SK-N-SH (cell line): ENCODE measurements around the gene TNRC6A. TPM values are rescaled to one million over a fixed set of nuclear protein-coding genes. Genes with fewer than 3 reads are reported as not detected.

Experiments
- CTCF ChIA-PET: fragments of 300-600, 350-600 bp; formaldehyde crosslinking; extraction: SDS; loops from one replicate; lab custom pipeline; 2021; lab: Yijun Ruan, JAX
- POLR2A ChIA-PET: fragments of 350-600 bp; sonication (Branson Sonifier 250); formaldehyde crosslinking; extraction: SDS; loops from one replicate; lab custom pipeline; 2020; ENCODE audit warnings: antibody characterized with exemption, inconsistent platforms; lab: Yijun Ruan, JAX
- DNase-seq: peaks from one replicate; pipeline ENCODE4 v3.0.0; 2012
- H2AFZ ChIP-seq: fragments of 200-600 bp; sonication (generic); 2 replicates; pipeline ENCODE4 v1.8.1; 2016; ENCODE audit warnings: antibody characterized with exemption, mild to moderate bottlenecking, low read depth
- H3F3A ChIP-seq: fragments of 200-600 bp; sonication (generic); replicated peaks from 2 replicates; pipeline ENCODE3; 2016; ENCODE audit warnings: antibody characterized with exemption, mild to moderate bottlenecking; ENCODE audit not compliant: insufficient read depth
- H3K27ac ChIP-seq, 2 experiments: fragments of 200-500 bp in 1 of 2; fragments of 200-600 bp in 1 of 2; sonication (Bioruptor generic) in 1 of 2; sonication (generic), shearing (Covaris generic) in 1 of 2; 2 replicates each; pipeline versions ENCODE4 v1.5.1 to v1.6.1; 2014 to 2016; ENCODE audit warnings: low read depth in 2 of 2, inconsistent platforms in 1 of 2, low read length in 1 of 2, mild to moderate bottlenecking in 1 of 2, mixed read lengths in 1 of 2
- H3K27me3 ChIP-seq: fragments of 200-600 bp; sonication (generic), shearing (Covaris generic); 2 replicates; pipeline ENCODE4 v1.6.1; 2016; ENCODE audit warnings: mixed run types; ENCODE audit not compliant: insufficient read depth
- H3K36me3 ChIP-seq, 2 experiments: fragments of 200-500 bp in 1 of 2; fragments of 200-600 bp in 1 of 2; sonication (Bioruptor generic) in 1 of 2; sonication (generic) in 1 of 2; replicated peaks in 1 of 2; 2 replicates each; pipeline versions ENCODE3 to v1.5.1; 2014 to 2016; ENCODE audit warnings: low read length in 1 of 2, mild to moderate bottlenecking in 1 of 2; ENCODE audit not compliant: insufficient read depth in 2 of 2, control insufficient read depth in 1 of 2
- H3K4me1 ChIP-seq, 2 experiments: fragments of 200-500 bp in 1 of 2; fragments of 200-600 bp in 1 of 2; sonication (Bioruptor generic) in 1 of 2; sonication (generic), shearing (Covaris generic) in 1 of 2; 2 replicates each; pipeline versions ENCODE4 v1.5.1 to v1.6.1; 2014 to 2016; ENCODE audit warnings: low read depth in 1 of 2, low read length in 1 of 2, mixed run types in 1 of 2; ENCODE audit not compliant: insufficient read depth in 2 of 2, control insufficient read depth in 1 of 2
- H3K4me2 ChIP-seq: fragments of 200-600 bp; sonication (generic), shearing (Covaris generic); 2 replicates; pipeline ENCODE4 v1.6.1; 2017; ENCODE audit warnings: mixed run types
- H3K4me3 ChIP-seq, 2 experiments: fragments of 200-500 bp in 1 of 2; fragments of 200-600 bp in 1 of 2; sonication (Bioruptor generic) in 1 of 2; sonication (generic), shearing (Covaris generic) in 1 of 2; 2 replicates each; pipeline versions ENCODE4 v1.5.1 to v1.8.1; 2014 to 2016; ENCODE audit warnings: low read depth in 2 of 2, inconsistent platforms in 1 of 2, low read length in 1 of 2, mild to moderate bottlenecking in 1 of 2, mixed read lengths in 1 of 2, moderate library complexity in 1 of 2
- H3K79me2 ChIP-seq: fragments of 200-600 bp; sonication (generic); 2 replicates; pipeline ENCODE4 v1.8.1; 2017; ENCODE audit warnings: mild to moderate bottlenecking; ENCODE audit not compliant: insufficient read depth
- H3K9ac ChIP-seq: fragments of 200-600 bp; sonication (generic); 2 replicates; pipeline ENCODE4 v1.6.1; 2017; ENCODE audit warnings: mixed run types
- H3K9me2 ChIP-seq: fragments of 200-600 bp; sonication (generic); 2 replicates; pipeline ENCODE4 v1.6.1; 2017; ENCODE audit warnings: mixed run types
- H3K9me3 ChIP-seq: fragments of 200-600 bp; sonication (generic); 2 replicates; pipeline ENCODE4 v1.6.1; 2017; ENCODE audit warnings: mixed run types, mild to moderate bottlenecking, moderate library complexity
- H4K20me1 ChIP-seq: fragments of 200-600 bp; sonication (generic); 2 replicates; pipeline ENCODE4 v1.6.1; 2017; ENCODE audit warnings: mild to moderate bottlenecking, mixed run types; ENCODE audit not compliant: insufficient read depth
- CHD2 ChIP-seq: fragments of 150-350 bp; IDR thresholded peaks from 2 replicates; pipeline ENCODE4 v1.6.1; 2018; ENCODE audit warnings: low read length; ENCODE audit not compliant: partially characterized antibody
- CTCF ChIP-seq: fragments of 200-600 bp; sonication (generic); IDR thresholded peaks from 2 replicates; pipeline ENCODE4 v1.6.1; 2017; ENCODE audit warnings: antibody characterized with exemption, mild to moderate bottlenecking, moderate library complexity
- FOSL2 ChIP-seq: IDR thresholded peaks from 2 replicates; pipeline ENCODE4 v1.4.0; 2012; ENCODE audit warnings: low read depth, mild to moderate bottlenecking, moderate library complexity, borderline replicate concordance
- FOXJ3 ChIP-seq: sonication (generic); formaldehyde crosslinking; IDR thresholded peaks from 2 replicates; pipeline ENCODE4 v1.5.1; 2020; ENCODE audit warnings: mild to moderate bottlenecking, missing genetic modification reagents
- FOXM1 ChIP-seq: IDR thresholded peaks from 2 replicates; pipeline ENCODE4 v1.4.0; 2012; ENCODE audit warnings: low read depth, mild to moderate bottlenecking
- JUND ChIP-seq: IDR thresholded peaks from 2 replicates; pipeline ENCODE4 v1.4.0; 2012
- PBX3 ChIP-seq: IDR thresholded peaks from 2 replicates; pipeline ENCODE4; 2012
- POLR2AphosphoS5 ChIP-seq: IDR thresholded peaks from 2 replicates; pipeline ENCODE4 v1.6.1; 2012; ENCODE audit warnings: low read depth, low read length
- RAD21 ChIP-seq: IDR thresholded peaks from 2 replicates; pipeline ENCODE4 v1.6.1; 2012; ENCODE audit warnings: mild to moderate bottlenecking, low read length
- RFX5 ChIP-seq: IDR thresholded peaks from 2 replicates; pipeline ENCODE4 v1.6.1; 2012; ENCODE audit warnings: mild to moderate bottlenecking, improper control_type of control experiment, low read length
- SIN3A ChIP-seq: IDR thresholded peaks from 2 replicates; pipeline ENCODE4 v1.6.1; 2012; ENCODE audit warnings: low read depth, mild to moderate bottlenecking, low read length, moderate library complexity, borderline replicate concordance
- USF1 ChIP-seq: IDR thresholded peaks from 2 replicates; pipeline ENCODE4 v1.4.0; 2012; ENCODE audit warnings: low read depth, borderline replicate concordance
- YY1 ChIP-seq: IDR thresholded peaks from 2 replicates; pipeline ENCODE4 v1.4.0; 2012; ENCODE audit warnings: low read depth, mild to moderate bottlenecking
- WGBS: methylation state at CpG from one replicate; pipeline ENCODE4 v1.1.6; 2017; ENCODE audit warnings: low lambda C conversion rate; 5-methylcytosine and 5-hydroxymethylcytosine counted together
- polyA plus RNA-seq, 3 experiments: library from polyadenylated mRNA; depleted of rRNA; stranded (reverse); fragments of >200 nt; gene quantifications; 2 replicates each; pipeline ENCODE4 v1.2.3, GENCODE V29; 2012
- TF ChIP-seq, protein P1 (sequence below): fragments of 150-350 bp; IDR thresholded peaks from 2 replicates; pipeline ENCODE4 v1.6.1; 2017; ENCODE audit warnings: antibody characterized with exemption, low read length, low read depth, borderline replicate concordance
- TF ChIP-seq, protein P2 (sequence below): fragments of 150-350 bp; IDR thresholded peaks from 2 replicates; pipeline ENCODE4 v1.6.1; 2016; ENCODE audit warnings: mild to moderate bottlenecking, low read depth, low read length

The TNRC6A gene
- polyA plus RNA-seq, 1 of the 3 experiments (the other 2 are of a cell fraction), result 32.5 TPM

DNA sequence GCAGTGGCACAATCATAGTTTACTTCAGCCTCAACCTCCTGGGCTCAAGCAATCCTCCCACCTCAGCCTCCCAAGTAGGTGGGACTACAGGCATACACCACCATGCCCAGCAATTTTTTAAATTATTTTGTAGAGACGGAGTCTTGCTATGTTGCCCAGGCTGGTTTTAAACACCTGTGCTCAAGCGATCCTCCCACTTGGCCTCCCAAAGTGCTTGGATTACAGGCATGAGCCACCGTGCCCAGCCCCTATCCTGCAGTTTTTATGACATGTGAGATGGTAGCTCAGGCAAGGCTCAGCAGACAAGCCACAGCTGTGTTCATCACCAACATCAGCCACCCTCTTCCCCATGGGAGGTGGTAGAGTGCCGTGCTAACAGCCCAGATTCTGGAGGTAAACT, 46.2 kb upstream of the TNRC6A start:
- TF ChIP-seq RFX5 (no peak), JUND (no peak), FOSL2 (no peak), USF1 (no peak), YY1 (no peak), RAD21 (no peak), PBX3 (no peak), SIN3A (no peak), CTCF (no peak), FOXJ3 (no peak), CHD2 (no peak), FOXM1 (no peak), POLR2AphosphoS5 (no peak)
- TF ChIP-seq, protein P1, sequence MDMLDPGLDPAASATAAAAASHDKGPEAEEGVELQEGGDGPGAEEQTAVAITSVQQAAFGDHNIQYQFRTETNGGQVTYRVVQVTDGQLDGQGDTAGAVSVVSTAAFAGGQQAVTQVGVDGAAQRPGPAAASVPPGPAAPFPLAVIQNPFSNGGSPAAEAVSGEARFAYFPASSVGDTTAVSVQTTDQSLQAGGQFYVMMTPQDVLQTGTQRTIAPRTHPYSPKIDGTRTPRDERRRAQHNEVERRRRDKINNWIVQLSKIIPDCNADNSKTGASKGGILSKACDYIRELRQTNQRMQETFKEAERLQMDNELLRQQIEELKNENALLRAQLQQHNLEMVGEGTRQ, result no peak
- TF ChIP-seq, protein P2, sequence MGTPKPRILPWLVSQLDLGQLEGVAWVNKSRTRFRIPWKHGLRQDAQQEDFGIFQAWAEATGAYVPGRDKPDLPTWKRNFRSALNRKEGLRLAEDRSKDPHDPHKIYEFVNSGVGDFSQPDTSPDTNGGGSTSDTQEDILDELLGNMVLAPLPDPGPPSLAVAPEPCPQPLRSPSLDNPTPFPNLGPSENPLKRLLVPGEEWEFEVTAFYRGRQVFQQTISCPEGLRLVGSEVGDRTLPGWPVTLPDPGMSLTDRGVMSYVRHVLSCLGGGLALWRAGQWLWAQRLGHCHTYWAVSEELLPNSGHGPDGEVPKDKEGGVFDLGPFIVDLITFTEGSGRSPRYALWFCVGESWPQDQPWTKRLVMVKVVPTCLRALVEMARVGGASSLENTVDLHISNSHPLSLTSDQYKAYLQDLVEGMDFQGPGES, result no peak
- H3F3A ChIP-seq, result no peaks in the 10 kb centered on the region
- no peak for DNase-seq
- H3K4me1 ChIP-seq, result peaks cover 10 to 17% of the 10 kb centered on the region in 2 experiments
- POLR2A ChIA-PET, result no interaction called here
- H3K9me3 ChIP-seq, result no peaks in the 10 kb centered on the region
- no peak overlapping the region for H3K27ac ChIP-seq
- 92% methylated on average over 4 of the region's 4 CpGs for WGBS
- H3K4me3 ChIP-seq, result no peak overlapping the region
- H3K36me3 ChIP-seq, result no peaks in the 10 kb centered on the region
- H3K9me2 ChIP-seq, result no peaks in the 10 kb centered on the region
- no peaks in the 10 kb centered on the region for H4K20me1 ChIP-seq
- H3K27me3 ChIP-seq, result no peaks in the 10 kb centered on the region
- no peak overlapping the region for H3K4me2 ChIP-seq
- no peak overlapping the region for H3K9ac ChIP-seq
- H2AFZ ChIP-seq, result no peak overlapping the region
- CTCF ChIA-PET, result no interaction called here
- H3K79me2 ChIP-seq, result no peaks in the 10 kb centered on the region
